ENCODE data around the gene NUBP1.

DNA sequence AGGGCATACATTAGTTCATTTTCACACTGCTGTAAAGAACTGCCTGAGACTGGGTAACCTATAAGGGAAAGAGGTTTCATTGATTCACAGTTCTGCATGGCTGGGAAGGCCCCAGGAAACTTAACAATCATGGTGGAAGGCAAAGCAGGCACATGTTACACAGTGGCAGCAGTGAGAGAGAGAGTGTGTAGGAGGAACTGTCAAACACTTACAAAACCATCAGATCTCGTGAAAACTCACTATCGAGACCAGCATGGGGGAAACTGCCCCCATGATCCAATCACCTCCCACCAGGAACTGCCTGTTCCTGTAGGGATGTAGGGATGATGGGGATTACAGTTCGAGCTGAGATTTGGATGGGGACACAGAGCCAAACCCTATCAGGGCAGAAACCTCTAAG lies 17.2 kb downstream of the NUBP1 start:
- TF ChIP-seq, protein P1, sequence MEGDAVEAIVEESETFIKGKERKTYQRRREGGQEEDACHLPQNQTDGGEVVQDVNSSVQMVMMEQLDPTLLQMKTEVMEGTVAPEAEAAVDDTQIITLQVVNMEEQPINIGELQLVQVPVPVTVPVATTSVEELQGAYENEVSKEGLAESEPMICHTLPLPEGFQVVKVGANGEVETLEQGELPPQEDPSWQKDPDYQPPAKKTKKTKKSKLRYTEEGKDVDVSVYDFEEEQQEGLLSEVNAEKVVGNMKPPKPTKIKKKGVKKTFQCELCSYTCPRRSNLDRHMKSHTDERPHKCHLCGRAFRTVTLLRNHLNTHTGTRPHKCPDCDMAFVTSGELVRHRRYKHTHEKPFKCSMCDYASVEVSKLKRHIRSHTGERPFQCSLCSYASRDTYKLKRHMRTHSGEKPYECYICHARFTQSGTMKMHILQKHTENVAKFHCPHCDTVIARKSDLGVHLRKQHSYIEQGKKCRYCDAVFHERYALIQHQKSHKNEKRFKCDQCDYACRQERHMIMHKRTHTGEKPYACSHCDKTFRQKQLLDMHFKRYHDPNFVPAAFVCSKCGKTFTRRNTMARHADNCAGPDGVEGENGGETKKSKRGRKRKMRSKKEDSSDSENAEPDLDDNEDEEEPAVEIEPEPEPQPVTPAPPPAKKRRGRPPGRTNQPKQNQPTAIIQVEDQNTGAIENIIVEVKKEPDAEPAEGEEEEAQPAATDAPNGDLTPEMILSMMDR (optimal IDR thresholded peaks at IDR 0.05 in 1 of 3, IDR thresholded peaks at IDR 0.05 in 1 of 3, conservative IDR thresholded peaks at IDR 0.05 in 1 of 3; ENCODE audit: extremely low read depth in 1 of 3, insufficient read depth in 2 of 3, low read length in 3 of 3), result no peak
- TF ChIP-seq EZH2 (IDR thresholded peaks at IDR 0.05; ENCODE audit: low read length), result no peak
